GM12891 (cell line): Measurements from ENCODE around the gene HOXA6.

Source experiments
- PAX5 ChIP-seq: IDR thresholded peaks from 2 replicates; pipeline ENCODE4 v1.6.1; 2011; ENCODE audit warnings: low read length, moderate library complexity, mild to moderate bottlenecking; ENCODE audit not compliant: insufficient read depth, severe bottlenecking
- POLR2A ChIP-seq: IDR thresholded peaks from 2 replicates; pipeline ENCODE4 v1.6.1; 2011; ENCODE audit warnings: low read depth, low read length, control low read depth
- POLR2AphosphoS5 ChIP-seq: IDR thresholded peaks from 2 replicates; pipeline ENCODE4 v1.6.1; 2011; ENCODE audit warnings: low read depth, low read length, control low read depth
- SPI1 ChIP-seq: IDR thresholded peaks from 2 replicates; pipeline ENCODE4 v1.6.1; 2011; ENCODE audit warnings: low read depth, low read length, control low read depth
- TAF1 ChIP-seq: IDR thresholded peaks from 2 replicates; pipeline ENCODE4 v1.6.1; 2011; ENCODE audit warnings: low read depth, low read length, control low read depth

GRCh38 chr7:27188386-27189294 is 41.1 kb upstream of the HOXA6 start:
- TF ChIP-seq POLR2AphosphoS5 (no peak), PAX5 (no peak), POLR2A (no peak), TAF1 (no peak), SPI1 (no peak)
